HCT116 (cell line): ENCODE measurements around the gene SSR1. TPM values are rescaled to one million over a fixed set of nuclear protein-coding genes. Genes with fewer than 3 reads are reported as not detected.

Source experiments
- ATAC-seq: fragments of 200-7000 bp; cut with Tn5 transposase; 2 replicates; pipeline ENCODE4 v1.9.1; 2020; ENCODE audit warnings: mild to moderate bottlenecking, moderate library complexity
- BruUV-seq: library from RNA; stranded (reverse); fragments of 400-500 nt; replicated peaks from 2 replicates; lab custom pipeline; 2021; lab: Mats Ljungman, UMichigan
- CTCF ChIA-PET: fragments of 300-600 bp; sonication (Branson Sonifier 250); formaldehyde crosslinking; loops from one replicate; lab custom pipeline; 2021; ENCODE audit warnings: antibody characterized with exemption; lab: Charles Lee
- POLR2A ChIA-PET: fragments of 300-600, 350-600 bp; sonication (Branson Sonifier 250); formaldehyde crosslinking; loops from one replicate; lab custom pipeline; 2021; ENCODE audit warnings: antibody characterized with exemption; lab: Charles Lee
- RAD21 ChIA-PET, 2 experiments: fragments of 300-600 bp; sonication (Branson Sonifier 250); formaldehyde crosslinking; loops; one replicate each; lab custom pipeline; 2023; ENCODE audit warnings: low total read pairs in 2 of 2; ENCODE audit not compliant: uncharacterized antibody in 2 of 2, unreplicated experiment in 2 of 2, low non-redundant PET in 1 of 2; lab: Charles Lee
- DNase-seq: peaks from one replicate; pipeline ENCODE4 v3.0.0-alpha.2; 2010; ENCODE audit warnings: low read depth, low spot score
- H2AFZ ChIP-seq: fragments of 200-600 bp; shearing (Covaris generic), sonication (generic); 2 replicates; pipeline ENCODE4 v1.6.1; 2017; ENCODE audit warnings: low read depth, mixed run types, mixed read lengths, antibody characterized with exemption, low read length; ENCODE audit not compliant: poor library complexity, severe bottlenecking
- H3K27ac ChIP-seq: 2 replicates; pipeline ENCODE4 v1.5.1; 2012; ENCODE audit warnings: low read depth, low read length
- H3K27me3 ChIP-seq: fragments of 200-600 bp; sonication (generic); 2 replicates; pipeline ENCODE4 v1.6.1; 2016; ENCODE audit warnings: mixed run types, low read length, mixed read lengths; ENCODE audit not compliant: insufficient read depth
- H3K36me3 ChIP-seq, 2 experiments: fragments of 200-500 bp in 1 of 2; fragments of 200-600 bp in 1 of 2; sonication (Bioruptor generic) in 1 of 2; sonication (generic) in 1 of 2; 2 replicates each; pipeline versions ENCODE4 v1.5.1 to v1.6.1; 2014 to 2016; ENCODE audit warnings: low read length in 2 of 2, inconsistent platforms in 1 of 2, mixed read lengths in 1 of 2, mixed run types in 1 of 2; ENCODE audit not compliant: insufficient read depth in 2 of 2, control insufficient read depth in 1 of 2
- H3K4me1 ChIP-seq, 2 experiments: fragments of 200-600 bp in 1 of 2; sonication (generic) in 1 of 2; 2 replicates each; pipeline versions ENCODE4 v1.5.1 to v1.6.1; 2012 to 2017; ENCODE audit warnings: low read length in 2 of 2, inconsistent platforms in 1 of 2, mild to moderate bottlenecking in 1 of 2, mixed read lengths in 1 of 2, mixed run types in 1 of 2, moderate library complexity in 1 of 2; ENCODE audit not compliant: insufficient read depth in 2 of 2, control insufficient read depth in 1 of 2
- H3K4me2 ChIP-seq: fragments of 200-600 bp; sonication (generic); 2 replicates; pipeline ENCODE4 v1.6.1; 2017; ENCODE audit warnings: mixed run types, low read length, mixed read lengths
- H3K4me3 ChIP-seq, 2 experiments: fragments of 200-600 bp in 1 of 2; sonication (generic) in 1 of 2; replicated peaks in 1 of 2; 2 replicates each; pipeline ENCODE4 v1.5.1; 2011 to 2016; ENCODE audit warnings: low read length in 2 of 2, control low read depth in 1 of 2, low read depth in 1 of 2, mild to moderate bottlenecking in 1 of 2, mixed read lengths in 1 of 2, mixed run types in 1 of 2
- H3K79me2 ChIP-seq: fragments of 200-600 bp; sonication (generic); 2 replicates; pipeline ENCODE4 v1.6.1; 2017; ENCODE audit warnings: mild to moderate bottlenecking, mixed run types, low read length, moderate library complexity, mixed read lengths; ENCODE audit not compliant: insufficient read depth
- H3K9ac ChIP-seq: fragments of 200-600 bp; sonication (generic); 2 replicates; pipeline ENCODE4 v1.6.1; 2016; ENCODE audit warnings: low read length, mixed read lengths
- H3K9me2 ChIP-seq: fragments of 200-600 bp; sonication (generic), shearing (Covaris generic); 2 replicates; pipeline ENCODE4 v1.6.1; 2017; ENCODE audit warnings: mixed run types, mild to moderate bottlenecking, moderate library complexity; ENCODE audit not compliant: insufficient read depth
- H3K9me3 ChIP-seq, 2 experiments: fragments of 200-500 bp in 1 of 2; fragments of 200-600 bp in 1 of 2; sonication (Bioruptor generic) in 1 of 2; sonication (generic) in 1 of 2; 2 replicates each; pipeline ENCODE4 v1.6.1; 2014 to 2017; ENCODE audit warnings: low read length in 2 of 2, mixed read lengths in 2 of 2, inconsistent platforms in 1 of 2, low read depth in 1 of 2, mild to moderate bottlenecking in 1 of 2, mixed run types in 1 of 2, moderate library complexity in 1 of 2; ENCODE audit not compliant: control insufficient read depth in 1 of 2, insufficient read depth in 1 of 2
- H4K20me1 ChIP-seq: fragments of 200-600 bp; sonication (generic), shearing (Covaris generic); 2 replicates; pipeline ENCODE4 v1.6.1; 2017; ENCODE audit warnings: mixed run types, mild to moderate bottlenecking, moderate library complexity; ENCODE audit not compliant: insufficient read depth
- CBX3 ChIP-seq: IDR thresholded peaks from 2 replicates; pipeline ENCODE4 v1.6.1; 2012; ENCODE audit warnings: low read depth
- CEBPB ChIP-seq: IDR thresholded peaks from 2 replicates; pipeline ENCODE4 v1.6.1; 2012; ENCODE audit warnings: low read depth
- EGR1 ChIP-seq: IDR thresholded peaks from 2 replicates; pipeline ENCODE4 v1.6.1; 2012; ENCODE audit warnings: low read depth
- ELF1 ChIP-seq: IDR thresholded peaks from 2 replicates; pipeline ENCODE4 v1.6.1; 2012; ENCODE audit warnings: low read depth, borderline replicate concordance
- EZH2 ChIP-seq: fragments of 200-600 bp; sonication (generic); IDR thresholded peaks from 2 replicates; pipeline ENCODE4 v1.6.1; 2017; ENCODE audit warnings: antibody characterized with exemption, mixed run types
- FOSL1 ChIP-seq: IDR thresholded peaks from 2 replicates; pipeline ENCODE4 v1.6.1; 2012; ENCODE audit warnings: low read depth
- JUND ChIP-seq: IDR thresholded peaks from 2 replicates; pipeline ENCODE4 v1.6.1; 2012
- POLR2A ChIP-seq: IDR thresholded peaks from 2 replicates; pipeline ENCODE4 v1.7.0; 2011; ENCODE audit warnings: borderline replicate concordance; ENCODE audit not compliant: insufficient read depth, insufficient read length; ENCODE audit errors: extremely low read depth
- POLR2AphosphoS5 ChIP-seq: IDR thresholded peaks from 2 replicates; pipeline ENCODE4 v1.6.1; 2011; ENCODE audit warnings: mild to moderate bottlenecking, low read depth, low read length, moderate library complexity
- RAD21 ChIP-seq: IDR thresholded peaks from 2 replicates; pipeline ENCODE4 v1.6.1; 2012; ENCODE audit warnings: low read depth, mild to moderate bottlenecking
- SIN3A ChIP-seq: IDR thresholded peaks from 2 replicates; pipeline ENCODE4 v1.6.1; 2012; ENCODE audit warnings: low read depth
- SP1 ChIP-seq: IDR thresholded peaks from 2 replicates; pipeline ENCODE4 v1.6.1; 2012; ENCODE audit warnings: low read depth
- SRF ChIP-seq: IDR thresholded peaks from 2 replicates; pipeline ENCODE4 v1.6.1; 2012; ENCODE audit warnings: low read depth
- TCF7L2 ChIP-seq: IDR thresholded peaks from 2 replicates; pipeline ENCODE4 v1.7.0; 2011; ENCODE audit warnings: borderline replicate concordance, inconsistent platforms; ENCODE audit not compliant: insufficient read depth, insufficient read length; ENCODE audit errors: extremely low read depth
- YY1 ChIP-seq: IDR thresholded peaks from 2 replicates; pipeline ENCODE4 v1.6.1; 2011; ENCODE audit warnings: low read length, low read depth, moderate library complexity, mild to moderate bottlenecking; ENCODE audit not compliant: insufficient replicate concordance; ENCODE audit errors: extremely low read depth
- ZFX ChIP-seq: fragments of 450-650 bp; IDR thresholded peaks from 2 replicates; pipeline ENCODE4 v1.6.1; 2017
- intact Hi-C: fragments of 100-400 bp; cut with micrococcal nuclease; formaldehyde crosslinking; loops from 2 replicates; pipeline ENCODE4 v1.10.0; 2022
- total RNA-seq: library from RNA; stranded (reverse); gene quantifications from one replicate; pipeline ENCODE4 v1.2.1, GENCODE V29; 2021; ENCODE audit not compliant: unreplicated experiment
- TF ChIP-seq, protein P1 (sequence below): IDR thresholded peaks from 2 replicates; pipeline ENCODE4 v1.6.1; 2012; ENCODE audit warnings: low read depth
- TF ChIP-seq, protein P2 (sequence below): IDR thresholded peaks from 2 replicates; pipeline ENCODE4 v1.6.1; 2012
- TF ChIP-seq, protein P3 (sequence below): IDR thresholded peaks from 2 replicates; pipeline ENCODE4 v1.6.1; 2012
- TF ChIP-seq, protein P4 (sequence below), 3 experiments: fragments of 200-600 bp in 1 of 3; sonication (generic) in 1 of 3; IDR thresholded peaks in 2 of 3; conservative IDR thresholded peaks in 1 of 3; 2 replicates each; pipeline ENCODE4 v1.5.1; 2012 to 2017; ENCODE audit warnings: low read depth in 2 of 3, low read length in 2 of 3, antibody characterized with exemption in 1 of 3, borderline replicate concordance in 1 of 3, control low read depth in 1 of 3, mild to moderate bottlenecking in 1 of 3, mixed read lengths in 1 of 3, mixed run types in 1 of 3, moderate library complexity in 1 of 3; ENCODE audit not compliant: insufficient read depth in 1 of 3

Gene SSR1
- total RNA-seq, 1 experiment from 2014 or later: 127 TPM

DNA sequence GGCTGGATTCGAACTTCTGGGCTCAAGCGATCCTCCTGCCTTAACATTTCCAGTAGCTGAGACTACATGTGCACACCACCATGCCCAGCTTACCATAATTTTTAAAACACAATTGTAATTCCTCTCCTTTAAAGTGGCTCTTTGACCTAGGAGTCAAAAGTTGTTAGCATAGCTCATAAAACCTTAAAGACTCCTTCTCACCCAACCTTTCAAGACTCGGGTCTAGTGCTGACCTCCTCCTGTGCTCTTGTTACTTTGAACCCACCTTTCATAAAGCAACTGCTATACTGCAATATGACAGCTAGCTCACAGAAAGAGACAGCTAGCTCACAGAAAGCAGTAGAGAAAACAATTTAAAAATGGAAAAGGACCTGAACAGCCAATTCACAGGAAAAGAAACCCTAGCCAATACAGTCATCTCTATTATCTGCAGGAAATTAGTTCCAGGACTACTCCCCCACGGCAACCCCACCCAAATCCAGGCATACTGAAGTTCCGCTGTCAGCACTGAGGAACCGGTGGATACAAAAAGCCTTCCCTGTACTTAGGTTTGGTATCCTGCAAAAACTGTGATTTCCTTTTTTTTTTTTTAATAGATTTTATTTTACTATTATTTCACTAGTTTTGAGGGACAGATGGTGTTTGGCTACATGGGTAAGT, 20.3 kb downstream of the SSR1 start:
- TF ChIP-seq, protein P1, sequence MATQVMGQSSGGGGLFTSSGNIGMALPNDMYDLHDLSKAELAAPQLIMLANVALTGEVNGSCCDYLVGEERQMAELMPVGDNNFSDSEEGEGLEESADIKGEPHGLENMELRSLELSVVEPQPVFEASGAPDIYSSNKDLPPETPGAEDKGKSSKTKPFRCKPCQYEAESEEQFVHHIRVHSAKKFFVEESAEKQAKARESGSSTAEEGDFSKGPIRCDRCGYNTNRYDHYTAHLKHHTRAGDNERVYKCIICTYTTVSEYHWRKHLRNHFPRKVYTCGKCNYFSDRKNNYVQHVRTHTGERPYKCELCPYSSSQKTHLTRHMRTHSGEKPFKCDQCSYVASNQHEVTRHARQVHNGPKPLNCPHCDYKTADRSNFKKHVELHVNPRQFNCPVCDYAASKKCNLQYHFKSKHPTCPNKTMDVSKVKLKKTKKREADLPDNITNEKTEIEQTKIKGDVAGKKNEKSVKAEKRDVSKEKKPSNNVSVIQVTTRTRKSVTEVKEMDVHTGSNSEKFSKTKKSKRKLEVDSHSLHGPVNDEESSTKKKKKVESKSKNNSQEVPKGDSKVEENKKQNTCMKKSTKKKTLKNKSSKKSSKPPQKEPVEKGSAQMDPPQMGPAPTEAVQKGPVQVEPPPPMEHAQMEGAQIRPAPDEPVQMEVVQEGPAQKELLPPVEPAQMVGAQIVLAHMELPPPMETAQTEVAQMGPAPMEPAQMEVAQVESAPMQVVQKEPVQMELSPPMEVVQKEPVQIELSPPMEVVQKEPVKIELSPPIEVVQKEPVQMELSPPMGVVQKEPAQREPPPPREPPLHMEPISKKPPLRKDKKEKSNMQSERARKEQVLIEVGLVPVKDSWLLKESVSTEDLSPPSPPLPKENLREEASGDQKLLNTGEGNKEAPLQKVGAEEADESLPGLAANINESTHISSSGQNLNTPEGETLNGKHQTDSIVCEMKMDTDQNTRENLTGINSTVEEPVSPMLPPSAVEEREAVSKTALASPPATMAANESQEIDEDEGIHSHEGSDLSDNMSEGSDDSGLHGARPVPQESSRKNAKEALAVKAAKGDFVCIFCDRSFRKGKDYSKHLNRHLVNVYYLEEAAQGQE: no peak
- no peak for TF ChIP-seq CBX3
- TF ChIP-seq SIN3A: no peak
- TF ChIP-seq CEBPB: no peak
- TF ChIP-seq TCF7L2: no peak
- TF ChIP-seq POLR2AphosphoS5: no peak
- TF ChIP-seq, protein P2, sequence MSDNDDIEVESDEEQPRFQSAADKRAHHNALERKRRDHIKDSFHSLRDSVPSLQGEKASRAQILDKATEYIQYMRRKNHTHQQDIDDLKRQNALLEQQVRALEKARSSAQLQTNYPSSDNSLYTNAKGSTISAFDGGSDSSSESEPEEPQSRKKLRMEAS: no peak
- no peak for TF ChIP-seq YY1
- no peak for TF ChIP-seq EZH2
- no peak for TF ChIP-seq SP1
- TF ChIP-seq SRF: no peak
- TF ChIP-seq JUND: no peak
- TF ChIP-seq ELF1: no peak
- no peak for TF ChIP-seq FOSL1
- TF ChIP-seq, protein P3, sequence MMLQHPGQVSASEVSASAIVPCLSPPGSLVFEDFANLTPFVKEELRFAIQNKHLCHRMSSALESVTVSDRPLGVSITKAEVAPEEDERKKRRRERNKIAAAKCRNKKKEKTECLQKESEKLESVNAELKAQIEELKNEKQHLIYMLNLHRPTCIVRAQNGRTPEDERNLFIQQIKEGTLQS: no peak
- TF ChIP-seq RAD21: no peak
- TF ChIP-seq POLR2A: no peak
- TF ChIP-seq ZFX: no peak
- TF ChIP-seq, protein P4, sequence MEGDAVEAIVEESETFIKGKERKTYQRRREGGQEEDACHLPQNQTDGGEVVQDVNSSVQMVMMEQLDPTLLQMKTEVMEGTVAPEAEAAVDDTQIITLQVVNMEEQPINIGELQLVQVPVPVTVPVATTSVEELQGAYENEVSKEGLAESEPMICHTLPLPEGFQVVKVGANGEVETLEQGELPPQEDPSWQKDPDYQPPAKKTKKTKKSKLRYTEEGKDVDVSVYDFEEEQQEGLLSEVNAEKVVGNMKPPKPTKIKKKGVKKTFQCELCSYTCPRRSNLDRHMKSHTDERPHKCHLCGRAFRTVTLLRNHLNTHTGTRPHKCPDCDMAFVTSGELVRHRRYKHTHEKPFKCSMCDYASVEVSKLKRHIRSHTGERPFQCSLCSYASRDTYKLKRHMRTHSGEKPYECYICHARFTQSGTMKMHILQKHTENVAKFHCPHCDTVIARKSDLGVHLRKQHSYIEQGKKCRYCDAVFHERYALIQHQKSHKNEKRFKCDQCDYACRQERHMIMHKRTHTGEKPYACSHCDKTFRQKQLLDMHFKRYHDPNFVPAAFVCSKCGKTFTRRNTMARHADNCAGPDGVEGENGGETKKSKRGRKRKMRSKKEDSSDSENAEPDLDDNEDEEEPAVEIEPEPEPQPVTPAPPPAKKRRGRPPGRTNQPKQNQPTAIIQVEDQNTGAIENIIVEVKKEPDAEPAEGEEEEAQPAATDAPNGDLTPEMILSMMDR (IDR thresholded peaks at IDR 0.05 in 2 of 3, conservative IDR thresholded peaks at IDR 0.05 in 1 of 3; ENCODE audit: borderline replicate concordance in 1 of 3, insufficient read depth in 1 of 3, low read depth in 2 of 3, low read length in 2 of 3): no peak
- TF ChIP-seq EGR1: no peak
- ChIA-PET RAD21 (no interaction called here), CTCF (interaction anchor here (1.8 kb wide), 1 partner anchor 17 kb away, joined by 3 read pairs; no protein-coding TSS in a partner anchor), POLR2A (interaction anchor here (1.4 kb wide), 1 partner anchor 11 kb away, joined by 3 read pairs; no protein-coding TSS in a partner anchor)
- Histone ChIP-seq H3K36me3 (peaks cover 60 to 75% of the 10 kb centered on the region in 2 experiments), H3K79me2 (peaks cover 57% of the 10 kb centered on the region), H3K27me3 (no peaks in the 10 kb centered on the region), H3K4me3 (no peak overlapping the region), H3K4me2 (no peak overlapping the region), H3K9me3 (no peaks in the 10 kb centered on the region), H4K20me1 (no peaks in the 10 kb centered on the region), H3K9me2 (no peaks in the 10 kb centered on the region), H3K4me1 (no peaks in the 10 kb centered on the region), H2AFZ (no peak overlapping the region), H3K27ac (no peak overlapping the region), H3K9ac (no peak overlapping the region)
- DNase-seq: no peak
- ATAC-seq: no peak
- BruUV-seq: no TSS peak
- intact Hi-C loops: no loop called here
